GM21528 (cell line): ENCODE results near the gene SCAF1.
"Not testable (repeated sequence)": the region's sequence is repeated elsewhere in the genome, so short reads cannot be mapped to it uniquely, and the experiment has no call there.

Experiments used
- ATAC-seq: cut with Tn5 transposase; IDR thresholded peaks from one replicate; pipeline ENCODE4 v1.9.1; 2021; ENCODE audit warnings: mild to moderate bottlenecking, moderate library complexity; ENCODE audit not compliant: unreplicated experiment, low FRiP score

The SCAF1 gene

DNA sequence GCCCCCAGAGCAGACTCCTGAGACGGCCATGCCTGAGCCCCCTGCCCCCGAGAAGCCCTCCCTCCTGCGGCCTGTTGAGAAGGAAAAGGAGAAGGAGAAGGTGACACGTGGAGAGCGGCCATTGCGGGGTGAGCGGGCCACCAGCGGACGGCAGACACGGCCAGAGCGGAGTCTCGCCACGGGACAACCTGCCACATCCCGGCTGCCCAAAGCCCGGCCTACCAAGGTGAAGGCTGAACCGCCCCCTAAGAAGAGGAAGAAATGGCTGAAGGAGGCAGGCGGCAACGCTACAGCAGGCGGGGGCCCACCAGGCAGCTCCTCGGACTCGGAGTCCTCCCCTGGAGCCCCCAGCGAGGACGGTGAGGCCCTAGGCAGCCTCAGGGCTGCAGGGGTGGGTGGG lies 26.1 kb upstream of the SCAF1 start:
- no peak for ATAC-seq

DNA sequence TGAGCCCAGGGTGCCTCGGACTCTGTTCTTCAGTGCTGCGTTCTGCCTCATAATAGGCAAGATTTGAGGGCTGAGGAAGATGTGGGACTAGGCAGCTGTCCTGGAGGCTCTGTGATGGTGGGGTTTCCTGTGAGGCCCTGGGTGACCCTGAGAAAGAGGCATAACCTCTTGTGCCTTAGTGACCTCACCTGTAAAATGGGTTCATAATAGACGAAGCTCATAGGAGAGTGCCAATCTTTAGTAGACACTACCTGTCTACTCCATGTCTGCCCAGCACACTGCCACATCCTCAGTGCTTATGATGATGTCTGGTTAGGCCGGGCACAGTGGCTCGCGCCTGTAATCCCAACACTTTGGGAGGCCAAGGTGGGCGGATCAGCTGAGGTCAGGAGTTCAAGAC lies 25.5 kb upstream of the SCAF1 start:
- no peak for ATAC-seq

DNA sequence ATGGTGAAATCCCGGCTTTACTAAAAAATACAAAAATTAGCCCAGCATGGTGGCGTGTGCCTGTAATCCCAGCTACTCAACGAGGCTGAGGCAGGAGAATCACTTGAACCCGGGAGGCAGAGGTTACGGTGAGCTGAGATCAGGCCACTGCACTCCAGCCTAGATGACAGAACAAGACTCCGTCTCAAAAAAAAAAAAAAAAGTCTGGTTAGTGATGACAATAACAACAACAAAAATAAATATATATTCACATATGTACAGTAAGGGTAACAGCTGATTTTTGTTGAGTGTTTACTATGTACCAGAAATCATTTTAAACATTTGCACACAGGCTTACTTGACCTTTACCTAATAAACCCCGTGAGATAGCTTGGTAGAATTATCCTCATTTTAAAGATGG lies 25.1 kb upstream of the SCAF1 start:
- ATAC-seq = no peak

DNA sequence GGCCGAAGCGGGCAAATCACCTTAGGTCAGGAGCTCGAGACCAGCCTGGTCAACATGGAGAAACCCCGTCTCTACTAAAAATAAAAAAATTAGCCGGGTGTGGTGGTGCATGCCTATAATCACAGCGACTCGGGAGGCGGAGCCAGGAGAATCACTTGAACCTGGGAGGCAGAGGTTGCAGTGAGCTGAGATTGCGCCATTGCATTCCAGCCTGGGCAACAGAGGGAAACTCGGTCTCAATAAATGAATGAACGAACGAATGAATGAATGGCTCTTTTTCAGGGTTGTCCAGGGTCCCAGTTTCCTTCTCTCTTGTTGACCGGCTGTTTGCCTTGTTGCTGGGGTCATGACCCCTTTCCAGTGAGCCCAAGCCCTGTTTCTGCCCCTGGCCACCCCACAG lies 24.1 kb upstream of the SCAF1 start:
- not testable (repeated sequence) for ATAC-seq

- no peak for ATAC-seq
These were observed 16.8 kb upstream of the SCAF1 start for GRCh38 chr19:49624967-49625910.

GRCh38 chr19:49626226-49626625 lies 15.8 kb upstream of the SCAF1 start:
- no peak for ATAC-seq

- ATAC-seq = no peak
These were observed 12.3 kb upstream of the SCAF1 start for GRCh38 chr19:49629659-49630058.

DNA sequence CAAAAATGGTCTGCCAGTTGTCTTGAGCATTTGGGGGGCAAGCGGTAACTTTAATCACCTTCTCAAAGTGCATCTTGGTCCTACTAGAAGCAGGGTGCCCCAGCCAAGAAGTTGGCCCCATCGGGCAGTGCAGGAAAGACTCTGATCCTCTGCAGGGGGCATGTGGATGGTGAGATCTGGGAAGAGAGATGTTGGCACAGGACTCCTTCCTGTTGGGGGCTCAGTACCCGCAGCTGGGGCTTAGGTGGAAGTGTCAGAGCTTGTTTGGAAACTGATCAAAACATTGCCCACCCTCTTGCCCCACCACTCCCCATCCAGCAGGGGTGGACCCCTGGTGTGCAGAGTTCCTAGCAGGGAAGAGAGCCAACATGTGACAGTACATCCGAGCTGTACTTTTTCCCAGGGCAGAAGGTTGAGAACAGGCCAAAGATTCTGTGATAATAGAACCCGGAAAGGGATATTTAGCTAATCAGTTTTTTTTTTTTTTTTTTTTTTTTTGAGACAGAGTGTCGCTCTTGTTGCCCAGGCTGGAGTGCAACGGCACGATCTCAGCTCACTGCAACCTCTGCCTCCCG lies 10.9 kb upstream of the SCAF1 start:
- no peak for ATAC-seq

- ATAC-seq = no peak
These were observed 10.3 kb upstream of the SCAF1 start for GRCh38 chr19:49631610-49632192.

- no peak for ATAC-seq
These were observed 9.4 kb upstream of the SCAF1 start for GRCh38 chr19:49632576-49632975.

DNA sequence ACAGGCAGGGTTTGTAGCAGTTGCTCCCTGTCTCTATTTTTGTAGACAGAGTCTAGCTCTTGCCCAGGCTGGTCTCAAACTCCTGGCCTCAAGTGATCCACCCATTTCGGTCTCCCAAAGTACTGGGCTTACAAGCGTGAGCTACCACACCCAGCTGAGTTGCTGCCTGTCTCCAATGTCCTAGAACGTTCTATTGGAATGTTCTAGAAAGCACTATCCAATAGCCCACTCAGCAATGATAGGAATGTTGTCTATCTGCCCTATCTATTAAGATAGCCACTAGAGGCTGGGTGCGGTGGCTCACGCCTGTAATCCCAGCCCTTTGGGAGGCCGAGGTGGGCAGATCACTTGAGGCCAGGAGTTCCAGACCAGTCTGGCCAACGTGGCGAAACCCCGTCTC lies 8.7 kb upstream of the SCAF1 start:
- ATAC-seq = not testable (repeated sequence)

- no peak for ATAC-seq
These were observed 6.3 kb upstream of the SCAF1 start for GRCh38 chr19:49635530-49636232.

DNA sequence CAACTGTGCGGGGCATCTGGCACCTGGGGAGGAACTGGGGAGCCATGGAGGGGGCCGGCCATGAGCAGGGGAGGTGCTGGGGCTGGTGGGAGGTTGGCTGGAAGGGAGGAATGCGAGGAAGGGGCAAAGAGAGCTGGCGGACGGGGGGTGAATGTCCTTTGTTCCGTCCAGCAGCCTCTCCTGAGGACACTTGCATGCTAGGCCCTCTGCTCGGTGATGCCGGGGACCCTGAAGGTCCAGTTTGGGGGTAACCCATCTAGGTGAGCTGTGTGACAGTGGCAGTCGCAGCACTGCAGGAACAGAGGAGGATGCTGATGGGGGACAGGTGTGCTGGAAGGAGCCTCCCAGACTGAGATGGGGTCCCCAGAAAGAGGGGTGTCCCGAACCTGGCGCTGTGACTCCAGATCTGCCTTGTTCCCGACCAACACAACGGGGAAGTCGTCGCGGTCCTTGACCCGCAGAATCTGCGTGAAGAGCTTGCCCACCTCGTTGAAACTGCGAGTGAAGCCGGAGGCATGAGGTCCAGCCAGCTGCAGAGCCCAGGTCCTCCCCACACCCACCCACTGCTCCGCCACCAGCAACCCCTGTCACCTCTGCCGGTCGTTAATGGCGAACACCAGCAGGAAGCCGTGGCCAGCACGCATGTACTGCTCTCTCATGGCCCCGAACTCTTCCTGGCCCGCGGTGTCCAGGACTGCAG lies 5.6 kb upstream of the SCAF1 start:
- ATAC-seq = no peak

DNA sequence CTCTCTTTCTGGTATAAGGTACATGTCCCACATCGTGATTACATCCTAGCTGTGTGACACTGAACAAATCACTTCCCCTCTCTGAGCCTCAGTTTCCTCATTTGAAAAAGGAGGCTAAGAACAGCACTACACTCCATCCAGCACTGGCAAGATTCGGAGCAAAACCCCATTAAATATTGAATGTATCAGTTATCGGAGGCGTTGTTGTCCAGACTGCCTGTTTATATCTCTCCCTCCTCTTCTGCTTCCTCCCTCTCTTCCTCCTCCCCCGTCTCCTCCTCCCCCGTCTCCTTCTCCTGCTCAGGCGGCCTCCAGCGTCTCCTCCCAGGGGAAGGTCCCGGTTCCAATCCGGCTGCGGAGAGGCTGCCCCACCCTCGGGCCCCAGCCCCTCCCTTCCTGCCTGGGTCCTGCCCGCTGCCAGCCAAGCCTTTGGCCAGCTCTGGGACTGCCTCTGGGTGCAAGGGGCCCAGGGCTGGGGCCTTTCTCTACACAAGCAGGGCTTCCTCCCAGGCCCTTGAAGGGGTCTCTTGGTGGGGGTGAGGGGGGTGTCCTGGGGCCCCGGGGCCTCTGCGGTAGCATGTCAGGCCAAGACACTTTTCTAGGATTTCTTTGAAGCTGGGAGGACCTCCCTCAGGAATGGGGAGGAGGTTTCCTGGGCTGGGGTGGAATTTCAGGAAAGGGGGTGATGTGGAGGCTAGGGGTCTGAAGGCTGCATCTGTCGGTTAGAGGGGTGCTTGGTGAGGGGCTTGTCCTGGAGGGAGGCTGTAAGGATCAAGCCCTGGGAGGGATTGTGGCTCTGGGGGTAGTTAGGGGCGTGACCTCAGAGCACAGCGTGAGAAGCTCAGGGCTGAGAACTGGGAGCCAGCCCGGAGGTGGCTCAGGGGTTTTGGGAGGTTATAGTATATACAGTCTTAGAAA lies 3.9 kb upstream of the SCAF1 start:
- ATAC-seq = no peak

DNA sequence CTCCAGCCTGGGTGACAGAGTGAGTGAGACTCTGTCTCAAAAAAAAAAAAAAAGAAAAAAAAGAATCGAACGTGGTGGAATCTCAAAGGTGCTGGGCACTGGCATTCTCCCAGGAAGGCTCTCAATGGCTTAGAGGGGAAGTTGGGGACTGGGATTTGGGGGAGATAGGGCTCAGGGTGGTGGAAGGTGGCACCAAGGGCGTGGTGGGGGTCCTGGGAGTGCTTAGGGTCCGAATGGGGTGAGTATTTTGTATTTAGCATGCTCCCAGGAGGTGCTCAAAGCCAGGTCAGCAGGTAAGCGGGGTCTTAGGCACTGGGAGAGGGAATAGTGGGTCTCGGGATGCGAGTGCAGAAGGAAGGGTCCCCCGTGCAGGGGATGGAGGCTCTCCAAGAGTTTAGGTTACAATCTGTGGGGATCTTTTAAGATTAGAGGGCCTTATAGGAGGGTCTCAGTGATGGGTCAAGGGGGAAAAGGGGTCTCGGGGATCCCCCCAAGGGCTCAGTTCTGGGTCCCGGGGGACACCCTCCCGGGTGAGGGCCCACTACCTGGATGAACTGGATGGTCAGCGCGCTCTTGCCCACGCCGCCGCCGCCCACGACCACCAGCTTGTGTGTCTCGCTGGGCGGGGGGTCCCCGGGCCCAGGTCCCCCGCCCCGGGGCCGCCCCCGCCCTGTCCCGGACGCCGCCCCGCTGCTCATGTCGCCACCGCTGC lies 2.5 kb upstream of the SCAF1 start:
- ATAC-seq = no peak

GRCh38 chr19:49640113-49640898 lies 1.7 kb upstream of the SCAF1 start, which contains the start of gene RRAS:
RRAS (minus strand) TSS chr19:49640143; CDS start chr19:49640098, 45 bp downstream.
- ATAC-seq = peak; percentile 59

DNA sequence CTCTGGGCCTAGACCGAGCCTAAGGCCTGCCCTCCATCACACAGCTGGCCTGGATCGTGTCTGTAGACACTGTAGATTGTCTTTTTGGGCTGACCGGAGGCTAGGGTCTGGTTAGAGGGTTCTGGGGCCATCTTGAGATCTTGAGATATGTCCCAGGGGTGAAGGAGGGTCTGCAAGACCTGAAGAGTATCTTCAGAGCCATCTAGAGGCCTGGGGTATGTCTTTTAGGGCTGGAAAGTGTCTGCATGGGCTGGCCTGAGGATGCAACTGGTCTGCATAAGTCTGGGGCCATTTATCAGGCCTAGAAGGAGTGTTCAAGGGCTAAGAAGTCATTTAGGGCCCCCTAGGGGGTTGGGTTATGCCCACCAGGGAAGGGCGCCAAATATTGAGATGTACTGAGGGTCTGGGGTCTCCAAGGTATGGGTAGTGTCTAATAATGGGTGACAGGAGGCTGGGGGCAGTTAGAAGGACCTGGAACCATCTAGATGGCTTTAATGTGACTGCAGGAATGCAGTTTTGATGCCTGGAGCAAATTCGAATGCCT lies 555 bp downstream of the SCAF1 start:
- ATAC-seq = no peak

- no peak for ATAC-seq
These were observed 1.5 kb downstream of the SCAF1 start for GRCh38 chr19:49643466-49643865.
